ENCODE results near the gene RANBP6.

Gene RANBP6

DNA sequence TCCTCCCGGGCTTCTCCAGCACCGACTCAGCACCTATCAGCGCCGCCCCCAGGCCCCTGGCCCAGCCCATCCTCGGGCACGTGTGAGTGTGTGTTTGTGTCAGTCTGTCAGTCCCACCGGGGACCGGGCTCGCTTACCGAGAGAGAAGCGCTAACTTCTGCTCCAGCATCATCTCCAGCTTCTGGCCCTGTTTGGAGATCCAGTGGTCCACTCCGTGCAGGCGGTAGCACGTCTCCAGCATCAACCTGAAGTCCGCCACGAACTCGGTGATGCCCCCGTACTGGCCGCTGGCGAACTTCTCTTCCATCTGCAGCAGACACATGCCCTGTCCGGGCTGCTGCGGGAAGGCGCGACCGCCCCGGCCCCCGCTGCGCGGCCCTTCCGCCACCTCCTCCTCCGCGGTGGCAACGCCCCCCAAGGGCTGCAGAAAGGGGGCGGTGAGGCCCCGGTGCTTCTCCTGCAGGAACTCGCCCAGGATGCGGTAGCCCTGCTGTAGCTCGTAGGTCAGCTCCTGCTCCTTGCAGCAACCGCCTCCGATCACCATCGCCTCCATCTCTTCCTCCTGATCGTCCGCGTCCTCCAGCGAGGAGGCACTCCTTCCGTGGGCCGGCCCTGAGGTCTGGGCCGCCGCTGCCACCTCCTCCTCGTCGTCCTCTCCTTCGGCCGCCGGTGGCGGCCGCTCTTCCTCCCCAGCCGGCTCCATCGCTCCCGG is 8.2 kb downstream of the RANBP6 start:
- Histone ChIP-seq H3K4me3 (ENCODE audit: low read length in 2 of 2) (peak overlapping the region; percentile 83 to 84), H3K36me3 (ENCODE audit: control insufficient read depth in 2 of 2, insufficient read depth in 2 of 2, low read length in 2 of 2) (peaks cover 0 to under 1% of the 10 kb centered on the region in 2 donors), H3K4me1 (ENCODE audit: control insufficient read depth, insufficient read depth, low read length) (peaks cover 11% of the 10 kb centered on the region), H3K27ac (ENCODE audit: low read length) (peak overlapping the region; percentile 84), H3K27me3 (ENCODE audit: control insufficient read depth in 1 of 2, insufficient read depth in 2 of 2, low read length in 2 of 2) (no peaks in the 10 kb centered on the region), H3K9ac (ENCODE audit: low read length in 2 of 2) (peak overlapping the region; percentile 60 to 84), H3K9me3 (ENCODE audit: control insufficient read depth in 2 of 2, low read length in 2 of 2) (no peaks in the 10 kb centered on the region)

DNA sequence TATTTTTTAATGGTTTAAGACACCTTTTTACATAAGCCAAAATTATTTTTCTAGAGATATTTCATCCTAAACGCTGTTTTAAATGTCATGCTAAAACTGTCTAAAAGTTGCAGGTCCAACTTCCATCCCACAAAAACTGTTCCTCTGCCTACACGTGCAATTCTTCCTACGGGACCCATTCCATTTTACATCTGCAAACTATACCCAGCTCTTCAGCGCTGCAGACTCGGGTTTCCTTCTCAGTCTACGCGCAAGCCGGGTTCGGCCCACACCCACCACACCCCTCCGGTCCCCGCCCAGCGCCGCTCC is 8.7 kb downstream of the RANBP6 start:
- H3K36me3 ChIP-seq (ENCODE audit: control insufficient read depth in 2 of 2, insufficient read depth in 2 of 2, low read length in 2 of 2), result no peaks in the 10 kb centered on the region
- H3K4me3 ChIP-seq (ENCODE audit: low read length in 2 of 2), result peak overlapping the region; percentile 83 to 84
- peak overlapping the region; percentile 84 for H3K27ac ChIP-seq (ENCODE audit: low read length)
- H3K4me1 ChIP-seq (ENCODE audit: control insufficient read depth, insufficient read depth, low read length), result peaks cover 11% of the 10 kb centered on the region
- H3K27me3 ChIP-seq (ENCODE audit: control insufficient read depth in 1 of 2, insufficient read depth in 2 of 2, low read length in 2 of 2), result no peaks in the 10 kb centered on the region
- H3K9me3 ChIP-seq (ENCODE audit: control insufficient read depth in 2 of 2, low read length in 2 of 2), result no peaks in the 10 kb centered on the region
- H3K9ac ChIP-seq (ENCODE audit: low read length in 2 of 2), result peak overlapping the region; percentile 60 to 84

DNA sequence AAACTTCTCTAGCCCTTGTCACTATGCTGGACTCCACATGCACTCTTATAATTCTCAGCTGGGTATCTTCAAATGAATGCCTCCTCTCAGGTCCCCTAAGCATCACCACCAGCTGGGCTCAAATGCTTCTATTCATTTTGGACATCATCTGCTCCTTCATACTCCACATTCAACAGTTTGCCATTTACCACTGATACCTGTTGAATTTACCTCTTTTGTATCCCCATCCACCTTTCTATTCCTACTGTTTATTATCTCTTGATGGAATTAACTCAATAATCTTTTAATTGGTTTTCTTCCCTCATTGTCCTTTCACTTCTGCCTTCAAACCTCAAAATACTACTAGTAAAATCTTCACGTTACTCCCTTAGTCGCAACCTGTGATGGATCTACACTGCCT is 14.5 kb downstream of the RANBP6 start:
- Histone ChIP-seq H3K4me1 (ENCODE audit: control insufficient read depth, insufficient read depth, low read length) (peaks cover 1% of the 10 kb centered on the region), H3K9ac (ENCODE audit: low read length in 2 of 2) (no peak overlapping the region), H3K36me3 (ENCODE audit: control insufficient read depth in 2 of 2, insufficient read depth in 2 of 2, low read length in 2 of 2) (no peaks in the 10 kb centered on the region), H3K27me3 (ENCODE audit: control insufficient read depth in 1 of 2, insufficient read depth in 2 of 2, low read length in 2 of 2) (no peaks in the 10 kb centered on the region), H3K27ac (ENCODE audit: low read length) (no peak overlapping the region), H3K4me3 (ENCODE audit: low read length in 2 of 2) (no peak overlapping the region), H3K9me3 (ENCODE audit: control insufficient read depth in 2 of 2, low read length in 2 of 2) (no peaks in the 10 kb centered on the region)

DNA sequence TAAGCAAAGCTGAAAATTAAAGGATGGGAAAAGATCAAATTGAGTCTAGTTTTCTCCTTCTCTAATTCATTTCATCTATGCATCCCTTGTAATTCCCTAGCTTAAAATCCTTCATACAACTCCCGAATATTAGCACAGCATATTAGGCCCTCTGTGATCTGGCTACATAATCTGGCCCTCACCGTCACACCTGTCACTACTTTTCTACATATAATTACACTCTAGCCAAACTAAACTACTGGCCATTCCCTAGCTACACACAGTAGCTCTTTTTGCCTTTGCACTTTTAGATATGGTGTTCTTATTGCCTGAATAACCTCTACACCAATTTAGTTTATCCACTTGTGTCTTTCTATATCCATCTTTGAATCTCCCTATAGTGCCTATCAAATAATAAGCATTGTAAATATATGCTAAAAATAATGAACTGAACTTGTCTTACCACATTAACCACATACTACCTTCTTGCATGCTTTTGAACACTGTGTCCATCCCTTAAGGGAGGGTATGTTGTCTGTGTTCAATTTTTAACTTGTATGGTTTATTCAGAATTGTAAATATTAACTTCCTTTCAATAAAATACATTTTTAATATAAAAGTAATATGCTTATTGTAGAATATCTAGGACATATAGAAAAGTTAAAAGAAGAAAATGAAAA is 15.9 kb downstream of the RANBP6 start:
- H3K27ac ChIP-seq (ENCODE audit: low read length), result no peak overlapping the region
- no peak overlapping the region for H3K4me3 ChIP-seq (ENCODE audit: low read length in 2 of 2)
- no peaks in the 10 kb centered on the region for H3K27me3 ChIP-seq (ENCODE audit: control insufficient read depth in 1 of 2, insufficient read depth in 2 of 2, low read length in 2 of 2)
- H3K9me3 ChIP-seq (ENCODE audit: control insufficient read depth in 2 of 2, low read length in 2 of 2), result no peaks in the 10 kb centered on the region
- H3K9ac ChIP-seq (ENCODE audit: low read length in 2 of 2), result no peak overlapping the region
- H3K4me1 ChIP-seq (ENCODE audit: control insufficient read depth, insufficient read depth, low read length), result no peaks in the 10 kb centered on the region
- H3K36me3 ChIP-seq (ENCODE audit: control insufficient read depth in 2 of 2, insufficient read depth in 2 of 2, low read length in 2 of 2), result no peaks in the 10 kb centered on the region

- Histone ChIP-seq H3K9ac (ENCODE audit: low read length in 2 of 2) (no peak overlapping the region), H3K9me3 (ENCODE audit: control insufficient read depth in 2 of 2, low read length in 2 of 2) (no peaks in the 10 kb centered on the region), H3K4me1 (ENCODE audit: control insufficient read depth, insufficient read depth, low read length) (no peaks in the 10 kb centered on the region), H3K36me3 (ENCODE audit: control insufficient read depth in 2 of 2, insufficient read depth in 2 of 2, low read length in 2 of 2) (no peaks in the 10 kb centered on the region), H3K27ac (ENCODE audit: low read length) (no peak overlapping the region), H3K4me3 (ENCODE audit: low read length in 2 of 2) (no peak overlapping the region), H3K27me3 (ENCODE audit: control insufficient read depth in 1 of 2, insufficient read depth in 2 of 2, low read length in 2 of 2) (no peaks in the 10 kb centered on the region)
Observed at GRCh38 chr9:5994493-5994892, 20.9 kb downstream of the RANBP6 start.

GRCh38 chr9:5988265-5988664 is 27.2 kb downstream of the RANBP6 start:
- H3K9me3 ChIP-seq (ENCODE audit: control insufficient read depth in 2 of 2, low read length in 2 of 2), result no peaks in the 10 kb centered on the region
- H3K4me1 ChIP-seq (ENCODE audit: control insufficient read depth, insufficient read depth, low read length), result no peaks in the 10 kb centered on the region
- no peaks in the 10 kb centered on the region for H3K27me3 ChIP-seq (ENCODE audit: control insufficient read depth in 1 of 2, insufficient read depth in 2 of 2, low read length in 2 of 2)
- H3K36me3 ChIP-seq (ENCODE audit: control insufficient read depth in 2 of 2, insufficient read depth in 2 of 2, low read length in 2 of 2), result peaks cover 0 to 4% of the 10 kb centered on the region in 2 donors
- H3K27ac ChIP-seq (ENCODE audit: low read length), result no peak overlapping the region
- no peak overlapping the region for H3K4me3 ChIP-seq (ENCODE audit: low read length in 2 of 2)
- H3K9ac ChIP-seq (ENCODE audit: low read length in 2 of 2), result no peak overlapping the region

- Histone ChIP-seq H3K36me3 (ENCODE audit: control insufficient read depth in 2 of 2, insufficient read depth in 2 of 2, low read length in 2 of 2) (peaks cover 2 to 4% of the 10 kb centered on the region in 2 donors), H3K4me1 (ENCODE audit: control insufficient read depth, insufficient read depth, low read length) (no peaks in the 10 kb centered on the region)
Observed at GRCh38 chr9:5983042-5983441, 32.4 kb downstream of the RANBP6 start.

GRCh38 chr9:5982317-5982716 is 33.1 kb downstream of the RANBP6 start:
- Histone ChIP-seq H3K36me3 (ENCODE audit: control insufficient read depth in 2 of 2, insufficient read depth in 2 of 2, low read length in 2 of 2) (peaks cover 2% of the 10 kb centered on the region in 2 donors), H3K27me3 (ENCODE audit: control insufficient read depth in 1 of 2, insufficient read depth in 2 of 2, low read length in 2 of 2) (no peaks in the 10 kb centered on the region), H3K27ac (ENCODE audit: low read length) (no peak overlapping the region), H3K4me1 (ENCODE audit: control insufficient read depth, insufficient read depth, low read length) (no peaks in the 10 kb centered on the region), H3K9ac (ENCODE audit: low read length in 2 of 2) (no peak overlapping the region), H3K9me3 (ENCODE audit: control insufficient read depth in 2 of 2, low read length in 2 of 2) (no peaks in the 10 kb centered on the region), H3K4me3 (ENCODE audit: low read length in 2 of 2) (no peak overlapping the region)

More at GRCh38 chr9:5983042-5983441, 32.4 kb downstream of the RANBP6 start:
- Histone ChIP-seq H3K9me3 (ENCODE audit: control insufficient read depth in 2 of 2, low read length in 2 of 2) (no peaks in the 10 kb centered on the region), H3K27ac (ENCODE audit: low read length) (no peak overlapping the region), H3K9ac (ENCODE audit: low read length in 2 of 2) (no peak overlapping the region), H3K4me3 (ENCODE audit: low read length in 2 of 2) (no peak overlapping the region), H3K27me3 (ENCODE audit: control insufficient read depth in 1 of 2, insufficient read depth in 2 of 2, low read length in 2 of 2) (no peaks in the 10 kb centered on the region)

GRCh38 chr9:5978523-5978922 is 36.9 kb downstream of the RANBP6 start:
- Histone ChIP-seq H3K27ac (ENCODE audit: low read length) (no peak overlapping the region), H3K9ac (ENCODE audit: low read length in 2 of 2) (no peak overlapping the region), H3K9me3 (ENCODE audit: control insufficient read depth in 2 of 2, low read length in 2 of 2) (no peaks in the 10 kb centered on the region), H3K36me3 (ENCODE audit: control insufficient read depth in 2 of 2, insufficient read depth in 2 of 2, low read length in 2 of 2) (peaks cover 0 to 2% of the 10 kb centered on the region in 2 donors), H3K27me3 (ENCODE audit: control insufficient read depth in 1 of 2, insufficient read depth in 2 of 2, low read length in 2 of 2) (no peaks in the 10 kb centered on the region), H3K4me1 (ENCODE audit: control insufficient read depth, insufficient read depth, low read length) (no peaks in the 10 kb centered on the region), H3K4me3 (ENCODE audit: low read length in 2 of 2) (no peak overlapping the region)

GRCh38 chr9:5976674-5977397 is 38.6 kb downstream of the RANBP6 start:
- no peaks in the 10 kb centered on the region for H3K9me3 ChIP-seq (ENCODE audit: control insufficient read depth in 2 of 2, low read length in 2 of 2)
- no peak overlapping the region for H3K9ac ChIP-seq (ENCODE audit: low read length in 2 of 2)
- no peak overlapping the region for H3K27ac ChIP-seq (ENCODE audit: low read length)
- H3K4me3 ChIP-seq (ENCODE audit: low read length in 2 of 2), result no peak overlapping the region
- no peaks in the 10 kb centered on the region for H3K27me3 ChIP-seq (ENCODE audit: control insufficient read depth in 1 of 2, insufficient read depth in 2 of 2, low read length in 2 of 2)
- no peaks in the 10 kb centered on the region for H3K4me1 ChIP-seq (ENCODE audit: control insufficient read depth, insufficient read depth, low read length)
- peaks cover 0 to 4% of the 10 kb centered on the region in 2 donors for H3K36me3 ChIP-seq (ENCODE audit: control insufficient read depth in 2 of 2, insufficient read depth in 2 of 2, low read length in 2 of 2)

DNA sequence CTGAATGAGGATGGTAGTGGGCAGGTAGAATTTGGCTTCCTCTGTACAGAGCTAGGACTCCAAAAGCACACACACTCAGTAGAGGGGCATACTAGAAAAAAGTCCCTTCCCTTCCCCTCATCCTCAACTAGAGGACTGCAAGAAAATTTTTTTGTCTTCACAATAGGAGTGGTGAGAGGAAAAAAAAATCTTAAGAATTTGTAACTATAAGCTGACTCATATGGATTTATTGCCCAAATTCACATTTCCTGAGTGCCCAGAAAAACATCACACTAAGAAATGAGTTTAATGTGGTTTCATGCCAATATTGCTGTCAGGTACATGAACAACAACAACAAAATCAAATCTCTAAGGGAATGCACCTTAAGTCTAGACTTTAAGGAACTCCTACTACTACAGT is 43.7 kb downstream of the RANBP6 start:
- H3K36me3 ChIP-seq (ENCODE audit: control insufficient read depth in 2 of 2, insufficient read depth in 2 of 2, low read length in 2 of 2), result peaks cover 2 to 11% of the 10 kb centered on the region in 2 donors
- H3K9ac ChIP-seq (ENCODE audit: low read length in 2 of 2), result no peak overlapping the region
- no peaks in the 10 kb centered on the region for H3K4me1 ChIP-seq (ENCODE audit: control insufficient read depth, insufficient read depth, low read length)
- no peaks in the 10 kb centered on the region for H3K9me3 ChIP-seq (ENCODE audit: control insufficient read depth in 2 of 2, low read length in 2 of 2)
- no peak overlapping the region for H3K27ac ChIP-seq (ENCODE audit: low read length)
- H3K4me3 ChIP-seq (ENCODE audit: low read length in 2 of 2), result no peak overlapping the region
- H3K27me3 ChIP-seq (ENCODE audit: control insufficient read depth in 1 of 2, insufficient read depth in 2 of 2, low read length in 2 of 2), result no peaks in the 10 kb centered on the region

Measured in stomach smooth muscle (tissue), 2 donors.